Testis (tissue), 2 donors: ENCODE data around the gene ITGAE.

Experiments used
- POLR2A ChIP-seq: fragments of 450-650 bp; IDR thresholded peaks from one replicate; pipeline ENCODE4 v1.6.1; 2017; ENCODE audit warnings: antibody characterized with exemption, mild to moderate bottlenecking, moderate library complexity
- TF ChIP-seq, protein P1 (sequence below), 3 experiments: fragments of 450-650 bp in 2 of 3; fragments of 200-600 bp in 1 of 3; sonication (generic) in 1 of 3; IDR thresholded peaks; one replicate each; pipeline ENCODE4 v1.5.1; 2016 to 2019; ENCODE audit warnings: antibody characterized with exemption in 3 of 3, mild to moderate bottlenecking in 2 of 3, moderate library complexity in 1 of 3

DNA sequence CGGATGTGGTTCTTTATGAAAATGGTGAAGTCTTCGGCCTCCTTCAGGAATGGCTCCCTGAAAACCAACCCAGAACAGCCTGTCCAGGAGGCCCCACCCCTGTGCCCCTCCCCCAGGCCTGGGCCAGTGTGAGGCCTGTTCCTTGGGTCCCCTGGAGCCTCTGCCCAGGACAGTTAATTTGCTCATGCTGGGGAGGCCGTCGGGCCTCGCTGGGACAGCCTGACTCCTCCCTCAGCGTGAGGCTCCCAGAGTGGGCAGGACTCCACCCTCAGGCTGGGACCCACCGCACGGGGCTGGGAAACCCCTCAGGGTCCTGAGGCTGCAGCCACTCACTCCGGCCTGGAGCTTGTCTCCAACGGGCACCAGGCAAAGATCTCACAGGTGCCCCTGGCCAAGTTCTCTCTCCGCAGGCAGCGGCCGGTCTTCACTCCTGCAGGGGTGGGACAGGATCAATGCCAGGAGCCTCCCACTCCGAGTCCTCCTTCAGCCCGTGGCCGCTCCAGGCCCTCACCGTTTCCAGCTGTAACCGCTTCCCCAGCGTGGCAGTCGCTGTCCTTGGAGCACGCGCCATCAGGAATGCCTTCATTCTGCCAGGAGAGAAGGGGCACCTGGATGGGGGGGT, 110.8 kb downstream of the ITGAE start:
- TF ChIP-seq, protein P1, sequence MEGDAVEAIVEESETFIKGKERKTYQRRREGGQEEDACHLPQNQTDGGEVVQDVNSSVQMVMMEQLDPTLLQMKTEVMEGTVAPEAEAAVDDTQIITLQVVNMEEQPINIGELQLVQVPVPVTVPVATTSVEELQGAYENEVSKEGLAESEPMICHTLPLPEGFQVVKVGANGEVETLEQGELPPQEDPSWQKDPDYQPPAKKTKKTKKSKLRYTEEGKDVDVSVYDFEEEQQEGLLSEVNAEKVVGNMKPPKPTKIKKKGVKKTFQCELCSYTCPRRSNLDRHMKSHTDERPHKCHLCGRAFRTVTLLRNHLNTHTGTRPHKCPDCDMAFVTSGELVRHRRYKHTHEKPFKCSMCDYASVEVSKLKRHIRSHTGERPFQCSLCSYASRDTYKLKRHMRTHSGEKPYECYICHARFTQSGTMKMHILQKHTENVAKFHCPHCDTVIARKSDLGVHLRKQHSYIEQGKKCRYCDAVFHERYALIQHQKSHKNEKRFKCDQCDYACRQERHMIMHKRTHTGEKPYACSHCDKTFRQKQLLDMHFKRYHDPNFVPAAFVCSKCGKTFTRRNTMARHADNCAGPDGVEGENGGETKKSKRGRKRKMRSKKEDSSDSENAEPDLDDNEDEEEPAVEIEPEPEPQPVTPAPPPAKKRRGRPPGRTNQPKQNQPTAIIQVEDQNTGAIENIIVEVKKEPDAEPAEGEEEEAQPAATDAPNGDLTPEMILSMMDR (IDR thresholded peaks at IDR 0.05), result no peak
- TF ChIP-seq POLR2A, result no peak
